Raji (cell line): ENCODE data around the gene SMIM33.

Source experiments
- POLR2A ChIP-seq: IDR thresholded peaks from 2 replicates; pipeline ENCODE4 v1.6.1; 2011; ENCODE audit warnings: low read depth, low read length, control low read depth; ENCODE audit not compliant: insufficient read depth

The SMIM33 gene

DNA sequence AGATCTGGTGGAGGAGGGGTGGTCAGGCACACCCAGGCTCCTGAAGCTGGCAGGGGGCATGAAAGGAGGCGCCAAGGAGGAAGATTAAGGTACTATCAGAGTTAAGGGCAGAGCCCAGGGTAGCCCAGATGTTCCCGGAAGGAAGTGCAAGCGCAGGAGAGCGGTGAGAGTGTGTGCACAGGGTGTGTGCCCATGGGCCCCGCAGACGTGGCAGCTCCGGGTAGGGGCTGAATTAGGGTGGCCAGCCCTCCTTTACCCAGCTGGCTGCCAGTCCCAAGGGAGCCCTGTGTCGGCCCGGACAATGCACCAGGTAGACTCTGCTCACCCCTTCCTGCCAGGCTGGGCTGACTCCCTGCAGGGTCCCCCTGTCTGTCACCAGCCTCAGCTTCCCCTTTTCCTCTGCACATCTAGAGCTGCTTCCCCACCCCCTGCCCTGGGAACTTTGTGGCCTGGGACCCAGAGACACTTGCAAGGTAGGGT lies at the start of gene SMIM33:
TSS of gene SMIM33 (plus strand) at position 184 of the 480 bp plus-strand sequence. CDS start at position 302, 118 bp downstream.
- TF ChIP-seq POLR2A: no peak

DNA sequence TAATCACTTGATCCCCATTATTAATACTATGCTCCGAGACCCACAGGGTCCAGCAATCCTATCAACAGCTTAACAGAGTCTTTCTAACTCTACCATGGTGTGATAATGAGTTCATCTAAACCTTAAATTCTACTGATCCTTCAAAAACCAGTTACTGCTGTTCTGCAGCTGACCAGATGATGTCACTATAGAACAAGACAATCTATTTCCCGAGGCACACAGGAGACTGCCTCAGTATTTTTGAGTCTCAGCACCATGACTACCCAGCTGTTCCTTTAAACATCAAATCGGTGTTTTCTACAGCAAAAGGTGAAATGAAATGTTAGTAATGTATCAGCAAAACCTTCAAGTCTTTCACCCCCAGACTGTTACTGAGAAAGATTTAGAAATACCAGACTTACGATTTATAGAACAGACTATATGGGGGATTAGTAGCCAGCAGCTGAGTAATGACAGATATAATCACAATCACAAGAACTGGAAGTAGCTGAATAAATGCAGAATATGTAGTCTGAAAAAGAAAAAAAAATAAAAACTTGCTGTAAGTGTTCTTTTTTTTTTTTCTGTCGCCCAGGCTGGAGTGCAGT lies 48.4 kb upstream of the SMIM33 start:
- no peak for TF ChIP-seq POLR2A

DNA sequence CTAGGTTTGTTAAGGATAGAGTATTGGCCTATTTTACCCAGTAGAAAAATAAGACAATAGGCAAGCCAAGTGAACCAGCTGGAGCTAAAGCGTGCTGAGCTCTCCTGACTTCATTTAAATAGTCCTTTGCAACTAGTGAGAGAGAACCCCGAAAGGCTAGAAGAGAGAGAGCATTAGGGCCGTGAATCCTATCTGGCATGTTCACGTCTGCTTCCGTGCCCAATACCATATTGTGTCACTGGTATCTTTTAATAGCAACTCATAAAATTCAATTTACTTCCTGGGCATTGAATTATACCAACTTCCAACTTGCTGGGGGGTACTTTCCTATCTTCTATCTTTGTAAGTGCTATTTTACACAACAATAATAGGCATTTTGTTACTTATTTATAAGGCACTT lies 45.3 kb upstream of the SMIM33 start:
- TF ChIP-seq POLR2A: no peak

DNA sequence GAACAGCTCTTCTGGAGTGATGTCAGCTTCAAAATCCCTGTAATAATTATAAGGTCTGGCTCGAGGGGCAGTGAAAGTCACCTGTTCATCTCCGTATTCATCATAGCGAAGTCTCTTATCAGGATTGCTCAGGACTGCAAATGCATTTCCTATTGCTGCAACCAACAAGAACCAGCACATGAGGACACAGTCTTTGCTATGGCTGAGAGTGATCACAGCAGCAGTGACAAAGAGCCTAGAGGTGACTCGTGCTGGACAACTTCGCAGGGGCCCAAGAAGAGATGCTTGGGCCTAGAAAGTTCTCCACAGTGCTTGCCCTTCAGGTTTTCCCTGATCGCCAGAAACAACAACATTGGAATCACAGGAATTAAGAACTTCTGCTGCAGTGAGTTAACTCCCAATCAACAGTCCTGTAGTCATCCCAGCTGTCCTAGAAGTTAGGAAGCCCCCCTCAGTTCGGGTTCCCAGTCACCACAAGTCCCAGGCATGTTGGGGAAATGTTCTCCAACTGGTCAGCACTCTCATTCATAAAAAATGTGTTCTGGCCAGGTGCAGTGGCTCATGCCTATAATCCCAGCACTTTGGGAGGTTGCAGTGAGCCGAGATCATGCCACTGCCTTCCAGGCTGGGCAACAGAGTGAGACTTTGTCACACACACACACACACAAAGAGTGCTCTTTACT lies 44.5 kb upstream of the SMIM33 start:
- no peak for TF ChIP-seq POLR2A

DNA sequence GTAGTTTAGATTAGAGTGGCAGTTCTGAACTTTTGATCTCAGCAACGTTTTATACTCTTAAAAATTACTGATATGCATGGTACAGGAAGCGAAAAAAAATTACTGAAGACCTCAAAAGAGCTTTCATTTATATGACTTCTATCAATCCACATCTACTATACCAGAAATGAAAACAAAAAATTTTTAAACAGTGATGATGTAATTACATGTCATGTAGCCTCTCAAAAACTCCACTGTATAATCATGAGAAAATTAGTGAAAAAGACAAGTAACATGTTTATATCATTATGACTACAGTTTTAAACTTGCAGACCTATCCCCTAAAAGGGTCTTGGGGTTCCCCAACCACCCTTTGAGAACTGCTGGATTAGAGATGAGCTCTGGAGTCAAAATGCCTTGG lies 40.8 kb upstream of the SMIM33 start:
- TF ChIP-seq POLR2A: no peak

DNA sequence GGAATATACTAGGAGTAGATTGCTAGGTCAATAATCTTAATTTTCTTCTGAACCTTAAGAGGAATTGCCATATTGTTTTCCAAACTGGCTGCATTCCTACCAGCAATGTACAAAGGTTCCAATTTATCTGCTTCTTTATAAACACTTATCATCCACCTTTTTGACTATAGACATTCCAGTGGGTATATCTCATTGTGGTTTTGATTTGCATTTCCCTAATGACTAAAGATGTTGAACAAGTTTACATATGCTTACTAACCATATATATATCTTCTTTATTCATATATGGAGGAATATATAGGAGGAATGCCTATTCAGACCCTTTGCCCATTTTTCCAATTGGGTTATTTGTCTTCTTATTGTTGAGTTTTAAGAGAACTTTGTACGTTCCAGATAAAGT lies 39.1 kb upstream of the SMIM33 start:
- no peak for TF ChIP-seq POLR2A

DNA sequence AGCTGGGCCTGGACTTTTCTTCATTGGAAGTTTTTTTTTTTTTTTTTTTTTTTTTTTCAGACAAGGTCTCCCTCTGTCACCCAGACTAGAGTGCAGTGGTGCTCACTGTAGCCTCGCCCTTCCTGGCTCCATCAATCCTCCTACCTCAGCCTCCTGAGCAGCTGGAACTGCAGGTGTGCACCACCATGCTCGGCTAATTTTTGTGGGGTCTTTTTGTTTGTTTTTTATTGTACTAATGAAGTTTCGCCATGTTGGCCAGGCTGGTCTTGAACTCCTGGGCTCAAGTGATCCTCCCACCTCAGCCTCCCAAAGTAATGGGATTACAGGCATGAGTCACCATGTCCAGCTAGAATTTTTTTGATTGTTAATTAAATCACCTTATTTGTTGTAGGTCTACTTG lies 35.1 kb upstream of the SMIM33 start:
- TF ChIP-seq POLR2A: no peak

DNA sequence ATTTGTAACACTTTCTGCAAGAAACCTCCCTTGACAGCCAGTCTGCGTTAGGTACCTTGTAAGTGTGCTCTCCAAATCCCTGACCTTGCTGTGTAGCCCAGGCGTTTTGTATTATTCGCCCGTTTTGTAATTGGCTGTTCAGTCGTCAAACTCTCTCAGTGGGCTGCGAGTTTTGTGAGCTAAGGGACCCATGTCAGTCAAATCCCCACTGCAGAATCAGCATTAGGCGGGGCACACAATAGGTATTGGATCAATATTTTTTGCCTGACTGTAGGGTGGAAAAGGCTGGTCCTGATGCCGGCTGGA lies 32.1 kb upstream of the SMIM33 start:
- no peak for TF ChIP-seq POLR2A

DNA sequence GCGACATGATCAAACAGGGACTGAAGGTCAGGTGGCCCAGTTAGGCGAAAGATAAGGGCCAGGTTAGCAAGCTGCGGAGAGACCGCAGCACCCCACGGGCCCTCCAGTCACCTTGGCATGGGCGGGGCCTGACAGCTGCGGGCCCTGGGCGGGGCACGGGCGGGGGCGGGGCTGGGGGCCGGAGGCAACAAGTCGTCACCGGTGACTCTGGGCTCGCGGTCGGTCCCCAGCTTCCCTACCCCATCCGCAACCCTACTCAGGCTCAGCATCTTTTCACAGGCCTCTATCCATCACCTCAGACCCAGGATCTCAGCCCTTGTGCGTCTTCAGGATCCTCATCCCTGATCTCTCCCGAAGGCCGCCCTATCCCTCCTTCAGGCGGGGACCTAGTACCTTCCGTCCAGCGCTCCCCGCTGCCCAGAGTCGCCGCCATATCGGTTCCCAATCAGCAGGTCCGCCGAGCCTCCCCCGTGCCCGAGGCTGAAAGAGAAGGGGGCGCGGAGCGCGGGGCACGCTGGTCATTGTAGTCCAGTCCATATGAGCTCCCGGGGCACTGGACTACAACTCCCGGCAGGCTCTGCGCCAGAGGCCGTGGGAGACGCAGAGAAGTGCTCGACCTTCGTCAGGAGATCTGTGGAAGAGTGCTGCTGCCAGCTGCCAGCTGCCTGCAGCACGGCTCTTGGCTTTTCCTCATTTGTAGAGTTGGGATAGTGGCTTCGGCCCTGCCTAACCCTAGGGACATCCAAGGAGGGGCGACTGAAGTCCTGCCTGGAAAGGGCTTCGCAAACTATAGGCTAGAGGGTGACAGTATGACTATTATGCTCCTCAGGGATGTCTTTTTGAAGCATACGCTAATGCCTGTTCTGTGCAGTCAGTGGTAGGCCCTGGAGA lies 31.5 kb upstream of the SMIM33 start, which contains the start of gene DNAJC18:
TSS of gene DNAJC18 (minus strand) at position 513 of the 891 bp plus-strand sequence. CDS start at position 433, 80 bp downstream.
- peak; percentile 76 for TF ChIP-seq POLR2A

DNA sequence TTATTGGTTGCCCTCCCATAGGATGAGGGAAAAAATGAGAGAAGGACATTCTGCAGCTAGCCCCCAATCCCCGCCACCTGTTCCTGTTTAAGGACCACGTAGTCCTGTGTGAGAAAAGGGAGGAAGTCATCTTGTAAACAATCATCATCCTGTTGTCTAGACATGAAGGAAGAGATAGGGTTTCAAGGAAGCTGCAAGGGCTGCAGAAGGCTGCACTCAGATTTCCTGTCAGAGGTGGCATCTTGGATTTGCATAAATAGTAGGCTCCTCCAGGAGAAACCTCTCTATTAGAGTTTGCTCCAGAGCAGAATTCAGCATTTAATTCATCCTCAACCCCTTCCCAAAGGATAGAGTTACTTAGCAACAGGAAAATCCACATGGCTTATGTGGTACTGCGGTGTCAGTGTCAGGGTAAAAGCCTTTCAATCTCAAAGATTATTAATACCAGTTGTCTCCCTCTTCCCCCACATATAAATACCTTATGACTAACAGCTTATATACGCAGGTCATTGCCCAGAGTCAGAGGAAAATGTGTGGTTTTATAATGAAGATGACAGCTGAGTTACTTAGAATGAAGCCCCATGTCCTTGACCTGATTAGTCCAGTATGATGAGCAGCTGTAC lies 26.9 kb upstream of the SMIM33 start:
- TF ChIP-seq POLR2A: no peak

DNA sequence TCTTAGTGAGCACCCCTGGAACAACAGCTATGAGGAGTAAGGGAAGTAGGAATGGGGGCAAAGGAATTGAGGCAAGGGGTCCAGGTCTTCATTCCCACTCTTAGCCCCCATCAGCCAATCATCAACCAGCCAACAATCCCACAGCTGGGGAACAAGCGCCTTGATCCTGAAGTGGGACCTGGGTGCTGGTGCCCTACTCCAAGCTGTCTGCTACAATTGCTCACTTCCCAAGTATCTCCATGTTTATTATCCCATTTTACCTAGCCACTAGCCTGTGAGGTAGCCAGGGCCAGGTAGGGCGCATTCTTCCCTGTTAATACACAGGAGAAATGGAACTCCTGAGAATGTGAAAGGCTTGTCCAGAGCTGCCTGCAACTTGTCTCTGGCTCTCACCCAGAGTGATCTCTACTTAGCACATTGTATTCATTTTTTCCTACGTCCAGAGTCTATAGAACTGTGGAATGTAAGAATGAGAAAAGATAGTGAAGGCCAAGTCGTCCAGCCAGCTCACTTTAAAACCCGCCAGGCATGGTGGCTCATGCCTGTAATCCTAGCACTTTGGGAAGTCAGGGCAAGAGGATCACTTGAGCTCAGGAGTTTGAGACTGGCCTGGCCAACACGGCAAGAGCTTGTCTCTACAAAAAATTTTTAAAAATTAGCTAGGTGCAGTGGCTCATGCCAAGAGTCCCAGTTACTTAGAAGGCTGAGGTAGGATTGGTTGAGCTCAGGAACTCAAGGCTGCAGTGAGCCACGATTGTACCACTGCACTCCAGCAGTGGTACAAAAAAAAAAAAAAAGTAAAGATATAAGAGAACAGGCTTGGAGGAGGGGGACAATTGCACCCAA lies 25.3 kb upstream of the SMIM33 start:
- TF ChIP-seq POLR2A: no peak

DNA sequence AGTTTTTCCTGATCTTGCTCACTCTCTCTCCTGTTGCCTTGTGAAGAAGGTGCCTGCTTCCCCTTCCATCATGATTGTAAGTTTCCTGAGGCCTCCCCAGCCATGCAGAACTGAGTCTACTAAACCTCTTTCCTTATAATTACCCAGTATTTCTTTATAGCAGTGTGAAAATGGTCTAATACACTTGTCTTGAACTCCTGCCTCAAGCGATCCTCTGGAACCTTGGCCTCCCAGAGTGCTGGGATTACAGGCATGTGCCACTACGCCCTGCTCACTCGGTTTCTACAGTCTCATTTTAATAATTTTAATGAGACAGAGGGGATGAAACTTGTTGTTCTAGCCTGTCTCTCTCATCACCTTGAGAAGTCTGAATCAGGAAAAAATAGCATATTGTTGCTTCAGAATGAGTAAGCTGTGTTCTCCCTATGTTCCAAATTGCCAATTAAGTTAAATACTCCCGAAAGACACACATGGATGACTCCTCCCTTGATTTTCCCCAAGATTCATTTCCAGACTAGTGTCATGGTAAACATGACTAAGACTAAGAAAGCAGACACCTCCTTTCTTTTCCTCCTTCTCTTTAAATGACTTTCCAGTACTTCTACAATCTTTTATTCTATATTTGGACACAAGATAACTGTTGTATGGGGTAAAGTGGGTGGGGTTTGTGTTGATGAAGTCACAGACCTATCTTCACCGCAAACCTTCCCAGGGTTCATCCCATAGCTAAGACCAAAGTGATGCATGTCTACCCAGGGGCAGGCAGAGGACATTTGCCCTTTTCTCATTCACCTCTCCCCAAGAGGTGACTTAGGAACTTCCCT lies 23.6 kb upstream of the SMIM33 start:
- no peak for TF ChIP-seq POLR2A

DNA sequence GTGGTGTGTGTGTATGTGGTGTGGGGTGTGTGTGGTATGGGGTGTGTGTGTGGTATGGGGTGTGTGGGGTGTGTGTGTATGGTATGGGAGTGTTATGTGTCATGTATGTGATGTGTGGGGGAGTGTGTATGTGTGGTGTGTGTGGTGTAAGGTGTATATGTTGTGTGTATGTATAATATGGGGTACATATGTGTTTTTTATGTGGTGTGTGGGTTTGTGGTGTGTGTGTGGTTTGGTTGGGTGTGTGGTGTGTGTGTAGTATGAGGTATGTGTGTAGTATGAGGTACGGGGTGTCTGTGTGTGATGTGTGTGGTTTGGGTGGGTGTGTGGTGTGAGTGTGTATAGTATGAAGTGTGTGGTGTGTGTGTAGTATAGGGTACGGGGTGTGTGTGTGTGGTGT lies 19.6 kb upstream of the SMIM33 start:
- TF ChIP-seq POLR2A: no peak

DNA sequence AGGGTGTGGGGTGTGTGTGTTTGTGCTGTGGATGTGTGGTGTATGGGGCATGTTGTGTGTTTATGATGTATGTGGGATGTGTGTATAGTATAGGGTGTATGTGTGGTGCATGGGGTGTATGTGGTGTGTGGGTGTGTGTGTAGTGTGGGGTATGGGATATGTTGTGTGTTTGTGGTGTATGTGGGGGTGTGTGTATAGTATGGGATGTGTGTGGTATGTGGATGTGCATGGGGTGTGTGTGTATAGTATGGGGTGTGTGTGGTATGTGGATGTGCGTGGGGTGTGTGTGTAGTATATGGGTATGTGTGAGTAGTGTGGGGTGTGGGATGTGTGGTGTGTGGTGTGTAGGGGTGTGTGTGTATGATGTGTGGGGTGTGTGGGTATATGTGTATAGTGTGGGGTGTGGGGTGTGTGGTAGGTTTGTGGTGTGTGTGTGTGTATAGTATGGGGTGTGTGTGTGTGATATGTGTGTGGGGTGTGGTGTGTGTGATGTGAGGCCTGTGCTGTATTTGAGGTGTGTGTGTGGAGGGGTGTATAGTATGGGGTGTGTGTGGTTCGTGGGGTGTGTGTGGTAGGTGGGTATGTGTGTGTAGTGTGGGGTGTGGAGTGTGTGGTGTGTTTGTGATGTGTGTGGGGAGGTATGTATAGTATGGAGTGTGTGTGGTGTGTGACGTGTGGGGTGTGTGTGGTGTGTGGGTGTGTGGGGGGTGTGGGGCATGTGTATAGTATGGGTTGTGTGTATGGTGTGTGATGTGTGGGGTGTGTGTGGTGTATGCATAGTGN lies 18.7 kb upstream of the SMIM33 start:
- no peak for TF ChIP-seq POLR2A
